ENCODE results near the gene SFN. TPM values are rescaled to one million over a fixed set of nuclear protein-coding genes. Genes with fewer than 3 reads are reported as not detected.
"Not testable (repeated sequence)": the region's sequence is repeated elsewhere in the genome, so short reads cannot be mapped to it uniquely, and the experiment has no call there.

The SFN gene
- total RNA-seq, 4 donors from 2014 or later = 0.81 to 51.6 (median 6.9) TPM

DNA sequence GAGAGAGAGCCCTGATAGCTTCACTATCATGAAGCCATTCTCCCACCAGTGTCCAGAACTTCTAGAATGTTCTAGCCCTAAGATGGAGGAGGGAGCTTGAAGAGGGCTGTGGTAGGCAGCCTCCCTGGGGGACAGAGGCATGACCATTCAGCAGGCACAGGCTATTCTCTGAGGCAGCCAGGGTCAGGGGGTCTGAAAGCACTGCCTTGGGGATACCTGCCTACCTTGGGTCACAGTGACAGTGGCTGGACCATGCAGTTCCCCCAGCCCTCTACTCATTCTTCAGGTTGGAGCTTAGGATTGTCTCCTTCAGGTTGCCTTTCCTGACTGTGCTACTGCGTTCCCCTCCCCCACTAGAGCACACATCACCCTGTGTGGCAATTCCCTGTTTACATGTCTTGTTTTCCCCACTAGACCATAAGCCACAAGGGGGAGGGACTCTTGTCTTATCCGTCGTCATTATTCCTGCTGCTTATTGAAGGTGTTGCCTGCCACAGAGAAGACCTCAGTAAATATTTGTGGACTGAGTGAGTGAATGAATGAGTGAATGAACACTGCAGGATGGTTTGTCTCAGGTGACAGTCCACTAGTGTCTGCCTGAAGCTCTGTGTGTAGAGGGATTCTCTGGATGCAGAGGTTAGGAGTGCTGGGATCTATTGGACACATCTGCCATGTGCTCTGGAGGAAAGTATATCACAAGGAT lies 31.3 kb upstream of the SFN start:
- H3K27me3 ChIP-seq = no peaks in the 10 kb centered on the region
- 58 to 83% methylated on average over 3 of the region's 3 CpGs for WGBS, 2 donors (ENCODE audit: low coverage in 1 of 2)
- no peaks in the 10 kb centered on the region for H3K9me3 ChIP-seq
- H3K4me3 ChIP-seq = no peak overlapping the region
- peaks cover 0 to 52% of the 10 kb centered on the region in 2 donors for H3K36me3 ChIP-seq
- no peak for ATAC-seq
- TF ChIP-seq POLR2A (IDR thresholded peaks at IDR 0.05) (no peak), POLR2AphosphoS5 (IDR thresholded peaks at IDR 0.05) (no peak), EP300 (IDR thresholded peaks at IDR 0.05) (no peak)
- TF ChIP-seq, protein P1, sequence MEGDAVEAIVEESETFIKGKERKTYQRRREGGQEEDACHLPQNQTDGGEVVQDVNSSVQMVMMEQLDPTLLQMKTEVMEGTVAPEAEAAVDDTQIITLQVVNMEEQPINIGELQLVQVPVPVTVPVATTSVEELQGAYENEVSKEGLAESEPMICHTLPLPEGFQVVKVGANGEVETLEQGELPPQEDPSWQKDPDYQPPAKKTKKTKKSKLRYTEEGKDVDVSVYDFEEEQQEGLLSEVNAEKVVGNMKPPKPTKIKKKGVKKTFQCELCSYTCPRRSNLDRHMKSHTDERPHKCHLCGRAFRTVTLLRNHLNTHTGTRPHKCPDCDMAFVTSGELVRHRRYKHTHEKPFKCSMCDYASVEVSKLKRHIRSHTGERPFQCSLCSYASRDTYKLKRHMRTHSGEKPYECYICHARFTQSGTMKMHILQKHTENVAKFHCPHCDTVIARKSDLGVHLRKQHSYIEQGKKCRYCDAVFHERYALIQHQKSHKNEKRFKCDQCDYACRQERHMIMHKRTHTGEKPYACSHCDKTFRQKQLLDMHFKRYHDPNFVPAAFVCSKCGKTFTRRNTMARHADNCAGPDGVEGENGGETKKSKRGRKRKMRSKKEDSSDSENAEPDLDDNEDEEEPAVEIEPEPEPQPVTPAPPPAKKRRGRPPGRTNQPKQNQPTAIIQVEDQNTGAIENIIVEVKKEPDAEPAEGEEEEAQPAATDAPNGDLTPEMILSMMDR (IDR thresholded peaks at IDR 0.05) = no peak
- H3K27ac ChIP-seq = no peak overlapping the region
- peaks cover 0 to 33% (median 15%) of the 10 kb centered on the region in 3 donors for H3K4me1 ChIP-seq

DNA sequence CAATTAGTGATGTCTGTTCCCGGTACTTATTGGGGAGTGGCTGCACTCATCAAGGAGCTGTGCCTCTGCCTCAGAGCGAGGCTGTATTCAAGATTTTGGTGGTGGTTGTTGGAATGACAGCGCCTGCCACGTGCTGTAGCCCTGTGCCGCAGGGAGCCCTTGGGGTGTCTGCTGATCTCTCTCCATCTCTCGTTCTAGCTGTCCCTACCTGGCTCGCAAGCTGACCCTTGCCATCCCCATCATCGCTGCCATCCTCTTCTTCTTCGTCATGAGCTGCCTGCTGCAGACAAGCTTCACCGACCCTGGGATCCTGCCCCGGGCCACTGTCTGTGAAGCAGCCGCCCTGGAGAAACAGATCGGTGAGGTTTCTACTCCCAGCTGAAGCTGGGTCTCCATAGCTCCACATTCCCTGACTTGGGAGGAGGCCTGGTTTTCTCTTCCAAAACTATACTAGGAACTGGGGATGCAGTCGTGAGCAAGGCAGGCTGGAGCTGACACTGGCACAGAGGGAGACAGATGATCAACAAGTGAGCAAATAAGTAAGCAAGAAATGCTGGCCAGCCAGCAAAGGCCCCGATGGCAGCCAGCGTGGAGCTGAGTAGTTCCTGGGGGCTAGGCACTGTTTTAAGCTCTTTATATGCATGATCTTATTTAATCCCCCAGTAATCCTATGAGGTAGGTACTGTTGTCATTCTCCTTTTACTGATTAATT lies 30.5 kb upstream of the SFN start:
- Histone ChIP-seq H3K4me3 (no peak overlapping the region), H3K27me3 (no peaks in the 10 kb centered on the region), H3K9me3 (no peaks in the 10 kb centered on the region), H3K27ac (no peak overlapping the region), H3K4me1 (peaks cover 0 to 28% (median 13%) of the 10 kb centered on the region in 3 donors), H3K36me3 (peaks cover 0 to 58% of the 10 kb centered on the region in 2 donors)
- no peak for ATAC-seq
- 70 to 72% methylated on average over 3 to 5 of the region's 16 CpGs for WGBS, 2 donors (ENCODE audit: low coverage in 1 of 2)
- TF ChIP-seq POLR2AphosphoS5 (IDR thresholded peaks at IDR 0.05) (no peak), POLR2A (IDR thresholded peaks at IDR 0.05) (no peak), EP300 (IDR thresholded peaks at IDR 0.05) (no peak)
- TF ChIP-seq, protein P1 (IDR thresholded peaks at IDR 0.05) = no peak

DNA sequence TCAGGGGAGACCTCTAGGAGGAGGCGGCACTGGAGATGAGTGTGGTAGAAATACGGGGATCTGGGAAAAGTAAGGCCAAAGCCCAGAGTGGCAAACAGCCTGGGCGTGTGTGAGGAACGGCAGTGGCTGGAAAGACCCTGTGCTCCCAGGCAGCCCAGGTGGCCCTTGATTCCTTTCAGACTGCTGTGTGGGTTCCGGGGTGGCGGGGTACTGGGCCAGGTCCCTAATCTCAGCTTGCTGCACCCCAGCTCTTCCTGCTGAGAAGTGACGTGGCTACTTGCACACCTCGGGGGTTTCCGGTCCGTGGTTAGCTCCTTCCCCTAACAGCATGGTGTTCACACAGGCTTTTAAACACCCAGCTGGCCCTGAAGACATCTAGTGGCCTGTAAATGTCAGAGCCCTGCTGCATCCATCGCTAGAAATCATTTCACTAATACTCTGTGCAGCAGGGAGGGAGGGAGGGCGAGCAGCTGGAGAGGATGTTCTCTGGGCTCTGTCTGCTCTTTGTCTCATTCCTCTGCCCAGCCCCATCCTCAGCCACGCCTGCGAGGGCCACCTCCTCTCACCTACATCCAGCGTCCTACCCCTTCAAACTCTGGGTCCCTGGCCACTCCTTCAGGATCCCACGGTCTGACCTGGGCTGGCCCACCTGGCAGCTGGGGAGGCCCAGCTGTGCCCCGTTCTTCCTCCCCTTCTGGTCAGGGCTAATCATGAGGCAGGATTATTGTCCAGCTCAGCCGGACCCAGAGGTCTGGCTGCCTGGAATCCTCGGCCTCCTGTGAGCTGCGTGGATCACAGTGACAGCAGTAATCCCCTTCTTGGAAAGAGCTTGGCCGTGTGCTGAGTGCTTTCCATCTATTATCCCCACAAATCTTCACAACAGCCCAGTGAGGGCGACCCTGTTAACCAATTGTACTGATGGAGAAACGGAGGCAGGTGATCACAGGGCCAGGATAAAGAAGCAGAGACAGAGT lies 29.2 kb upstream of the SFN start:
- no peak for TF ChIP-seq EP300 (IDR thresholded peaks at IDR 0.05)
- TF ChIP-seq, protein P1 (IDR thresholded peaks at IDR 0.05) = no peak
- TF ChIP-seq POLR2A (IDR thresholded peaks at IDR 0.05) = no peak
- TF ChIP-seq POLR2AphosphoS5 (IDR thresholded peaks at IDR 0.05) = no peak

DNA sequence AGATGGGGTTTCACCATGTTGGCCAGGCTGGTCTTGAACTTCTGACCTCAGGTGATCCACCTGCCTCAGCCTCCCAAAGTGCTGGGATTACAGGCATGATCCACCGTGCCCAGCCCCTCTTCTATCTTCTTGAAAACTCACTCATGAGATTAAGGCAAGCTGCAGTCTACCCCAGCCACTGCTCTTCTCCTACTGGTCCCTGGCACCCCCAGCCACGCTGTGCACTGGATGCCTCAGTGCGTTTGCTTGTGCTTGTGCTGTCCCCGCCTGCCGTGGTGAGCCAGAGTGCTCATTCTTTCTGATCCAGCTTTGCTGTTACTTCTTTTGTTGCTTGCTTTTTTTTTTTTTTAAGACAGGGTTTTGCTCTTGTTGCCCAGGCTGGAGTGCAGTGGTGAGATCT lies 25.3 kb upstream of the SFN start:
- ATAC-seq, H3K4me3 ChIP-seq, H3K4me1 ChIP-seq, H3K27me3 ChIP-seq, H3K9me3 ChIP-seq, H3K27ac ChIP-seq: not testable (repeated sequence)
- peaks cover 0 to 97% of the 10 kb centered on the region in 2 donors for H3K36me3 ChIP-seq
- WGBS, 2 donors (ENCODE audit: low coverage in 1 of 2) = 85 to 93% methylated on average over 4 to 5 of the region's 5 CpGs

More for the DNA sequence above, 29.2 kb upstream of the SFN start:
- H3K4me1 ChIP-seq = peaks cover 0 to 15% (median 0%) of the 10 kb centered on the region in 3 donors
- 80 to 82% methylated on average over 11 to 14 of the region's 23 CpGs for WGBS, 2 donors (ENCODE audit: low coverage in 1 of 2)
- no peak overlapping the region for H3K27ac ChIP-seq
- H3K27me3 ChIP-seq = no peaks in the 10 kb centered on the region
- no peaks in the 10 kb centered on the region for H3K9me3 ChIP-seq
- ATAC-seq = no peak
- H3K36me3 ChIP-seq = peaks cover 0 to 71% of the 10 kb centered on the region in 2 donors
- H3K4me3 ChIP-seq = no peak overlapping the region

Measured in gastroesophageal sphincter (tissue), 4 donors.